A549 (cell line): Measurements from ENCODE around the gene KRTAP12-1. TPM values are rescaled to one million over a fixed set of nuclear protein-coding genes. Genes with fewer than 3 reads are reported as not detected.

Source experiments
- ATAC-seq, 2 experiments: fragments of 200-7000 bp in 1 of 2; fragments of >200 bp in 1 of 2; cut with Nextera tagmentation in 1 of 2; cut with Tn5 transposase in 1 of 2; 3 replicates each; pipeline versions ENCODE4 v1.8.0 to v1.9.1; 2018 to 2020; ENCODE audit warnings: mild to moderate bottlenecking in 1 of 2, moderate library complexity in 1 of 2
- CTCF ChIA-PET: fragments of 300-600 bp; sonication (Branson Sonifier 250); formaldehyde crosslinking; extraction: SDS; loops from one replicate; lab custom pipeline; 2021; ENCODE audit warnings: antibody characterized with exemption, inconsistent platforms; lab: Yijun Ruan, JAX
- POLR2A ChIA-PET: fragments of 350-600 bp; formaldehyde crosslinking; extraction: SDS; loops from one replicate; lab custom pipeline; 2021; ENCODE audit warnings: antibody characterized with exemption, inconsistent platforms; lab: Yijun Ruan, JAX
- DNase-seq, 2 experiments: peaks; one replicate each; pipeline versions ENCODE4 v3.0.0 to v3.0.0-alpha.2; 2011 to 2016; ENCODE audit warnings: low read depth in 1 of 2, low spot score in 1 of 2
- FAIRE-seq: peaks from 2 replicates; lab custom pipeline; 2011; peaks lifted over from hg19 to GRCh38; lab: Jason Lieb, UNC
- H3K27ac ChIP-seq, 2 experiments: fragments of >200 bp; sonication (Bioruptor Twin); formaldehyde crosslinking; 3 replicates each; pipeline ENCODE4 v1.5.1; 2016 to 2017
- H3K4me1 ChIP-seq: fragments of >200 bp; sonication (Bioruptor Twin); formaldehyde crosslinking; 3 replicates; pipeline ENCODE4 v1.6.1; 2016
- H3K4me2 ChIP-seq: fragments of >200 bp; sonication (Bioruptor Twin); formaldehyde crosslinking; 3 replicates; pipeline ENCODE4 v1.6.1; 2016
- H3K4me3 ChIP-seq: fragments of >200 bp; sonication (Bioruptor Twin); formaldehyde crosslinking; 3 replicates; pipeline ENCODE4 v1.5.1; 2016
- H3K9me3 ChIP-seq: fragments of >200 bp; sonication (Bioruptor Twin); formaldehyde crosslinking; 3 replicates; pipeline ENCODE4 v1.6.1; 2016
- CBX8 ChIP-seq: fragments of 200-600 bp; sonication (generic); IDR thresholded peaks from 2 replicates; pipeline ENCODE4 v1.6.1; 2016
- CEBPB ChIP-seq, 2 experiments: fragments of >200 bp in 1 of 2; sonication (Bioruptor Twin) in 1 of 2; formaldehyde crosslinking in 1 of 2; IDR thresholded peaks; 2 replicates each; pipeline ENCODE4 v1.6.1; 2012 to 2016
- CHD2 ChIP-seq: fragments of 150-350 bp; IDR thresholded peaks from 2 replicates; pipeline ENCODE4 v1.6.1; 2014; ENCODE audit warnings: low read length; ENCODE audit not compliant: partially characterized antibody
- EHF ChIP-seq: fragments of 250-450 bp; sonication (Bioruptor Pico); IDR thresholded peaks from 2 replicates; pipeline ENCODE4 v1.5.0; 2020; ENCODE audit warnings: mild to moderate bottlenecking
- EHMT2 ChIP-seq: fragments of 200-600 bp; sonication (generic); IDR thresholded peaks from 2 replicates; pipeline ENCODE4 v1.6.1; 2016; ENCODE audit warnings: antibody characterized with exemption, low read depth, mild to moderate bottlenecking, moderate library complexity
- ESRRA ChIP-seq: fragments of 150-350 bp; IDR thresholded peaks from 2 replicates; pipeline ENCODE4 v1.6.1; 2014; ENCODE audit warnings: mild to moderate bottlenecking, low read length, borderline replicate concordance
- GATA3 ChIP-seq: IDR thresholded peaks from 2 replicates; pipeline ENCODE4 v1.6.1; 2012; ENCODE audit warnings: borderline replicate concordance
- HDAC2 ChIP-seq: fragments of 200-600 bp; sonication (generic); IDR thresholded peaks from 2 replicates; pipeline ENCODE4 v1.6.1; 2016
- HOXB13 ChIP-seq: fragments of 250-450 bp; sonication (Bioruptor Pico); IDR thresholded peaks from 2 replicates; pipeline ENCODE4 v1.5.0; 2020; ENCODE audit warnings: low read depth, mild to moderate bottlenecking, moderate library complexity
- JUN ChIP-seq, 2 experiments: fragments of >200 bp; sonication (Bioruptor Twin); formaldehyde crosslinking; IDR thresholded peaks; 2 replicates in 1 of 2; 3 replicates in 1 of 2; pipeline ENCODE4 v1.6.1; 2016 to 2017
- JUNB ChIP-seq: fragments of >200 bp; sonication (Bioruptor Twin); formaldehyde crosslinking; IDR thresholded peaks from 2 replicates; pipeline ENCODE4 v1.6.1; 2016
- KDM5A ChIP-seq: fragments of 200-600 bp; sonication (generic); IDR thresholded peaks from 2 replicates; pipeline ENCODE4 v1.6.1; 2016; ENCODE audit warnings: antibody characterized with exemption, mild to moderate bottlenecking
- MAFK ChIP-seq: fragments of 450-650 bp; IDR thresholded peaks from 2 replicates; pipeline ENCODE4 v1.6.1; 2014; ENCODE audit not compliant: partially characterized antibody
- MYC ChIP-seq: IDR thresholded peaks from 2 replicates; pipeline ENCODE4 v1.6.1; 2012; ENCODE audit warnings: mild to moderate bottlenecking, inconsistent platforms, low read length, improper control_type of control experiment, borderline replicate concordance
- NFE2L2 ChIP-seq: fragments of 150-350 bp; conservative IDR thresholded peaks from 2 replicates; pipeline ENCODE4 v1.6.1; 2014; ENCODE audit warnings: low read length
- NR3C1 ChIP-seq: fragments of >200 bp; sonication (Bioruptor Twin); formaldehyde crosslinking; IDR thresholded peaks from 3 replicates; pipeline ENCODE4 v1.6.1; 2017
- PBX3 ChIP-seq: IDR thresholded peaks from 2 replicates; pipeline ENCODE4 v1.6.1; 2012
- PHF8 ChIP-seq: fragments of 200-600 bp; sonication (generic); IDR thresholded peaks from 2 replicates; pipeline ENCODE4 v1.6.1; 2016; ENCODE audit warnings: low read depth, mild to moderate bottlenecking, antibody characterized with exemption, moderate library complexity, borderline replicate concordance
- POLR2A ChIP-seq: IDR thresholded peaks from 2 replicates; pipeline ENCODE4 v1.6.1; 2012; ENCODE audit warnings: mild to moderate bottlenecking, low read length
- POLR2AphosphoS2 ChIP-seq: conservative IDR thresholded peaks from 2 replicates; pipeline ENCODE4 v1.6.1; 2012; ENCODE audit warnings: low read length, improper control_type of control experiment, inconsistent platforms
- RFX5 ChIP-seq: fragments of 450-650 bp; IDR thresholded peaks from 2 replicates; pipeline ENCODE4 v1.7.1; 2014; ENCODE audit warnings: antibody characterized with exemption, mild to moderate bottlenecking, moderate library complexity
- ZC3H11A ChIP-seq: fragments of 450-650 bp; IDR thresholded peaks from 2 replicates; pipeline ENCODE4 v1.6.1; 2014; ENCODE audit warnings: antibody characterized with exemption, mild to moderate bottlenecking
- ZFP36 ChIP-seq: fragments of 450-650 bp; IDR thresholded peaks from 2 replicates; pipeline ENCODE4 v1.6.1; 2014; ENCODE audit warnings: borderline replicate concordance; ENCODE audit not compliant: partially characterized antibody
- ZSCAN20 ChIP-seq: fragments of 250-450 bp; sonication (Bioruptor Pico); IDR thresholded peaks from 2 replicates; pipeline ENCODE4 v1.8.0; 2022; ENCODE audit warnings: mild to moderate bottlenecking, moderate library complexity
- WGBS: methylation state at CpG from one replicate; pipeline ENCODE4 v1.1.6; 2017; ENCODE audit errors: missing lambda C conversion rate; 5-methylcytosine and 5-hydroxymethylcytosine counted together
- polyA plus RNA-seq, 4 experiments: library from polyadenylated mRNA; depleted of rRNA in 3 of 4; stranded (reverse); fragments of >200 nt; fragmentation: RNase III in 1 of 4; extraction: RNeasy Plus Mini Kit Qiagen cat#74134 plus additional on column Dnase treatment in 1 of 4; gene quantifications; 2 replicates in 3 of 4; 3 replicates in 1 of 4; pipeline ENCODE4 v1.2.3, GENCODE V29; 2011 to 2017
- TF ChIP-seq, protein P1 (sequence below): fragments of >200 bp; sonication (Bioruptor Twin); formaldehyde crosslinking; IDR thresholded peaks from 2 replicates; pipeline ENCODE4 v1.6.1; 2016
- TF ChIP-seq, protein P2 (sequence below): fragments of 250-450 bp; sonication (Bioruptor Pico); IDR thresholded peaks from 2 replicates; pipeline ENCODE4 v1.5.0; 2020; ENCODE audit warnings: low read depth, mild to moderate bottlenecking, moderate library complexity
- TF ChIP-seq, protein P3 (sequence below): fragments of 450-650 bp; IDR thresholded peaks from 2 replicates; pipeline ENCODE4 v1.6.1; 2014; ENCODE audit warnings: antibody characterized with exemption
- TF ChIP-seq, protein P4 (sequence below): fragments of 200-600 bp; sonication (generic); IDR thresholded peaks from 2 replicates; pipeline ENCODE4 v1.6.1; 2016; ENCODE audit warnings: antibody characterized with exemption, mild to moderate bottlenecking, moderate library complexity

The KRTAP12-1 gene
- polyA plus RNA-seq, 2 of the 4 experiments (the other 2 are of a cell fraction), result not detected

DNA sequence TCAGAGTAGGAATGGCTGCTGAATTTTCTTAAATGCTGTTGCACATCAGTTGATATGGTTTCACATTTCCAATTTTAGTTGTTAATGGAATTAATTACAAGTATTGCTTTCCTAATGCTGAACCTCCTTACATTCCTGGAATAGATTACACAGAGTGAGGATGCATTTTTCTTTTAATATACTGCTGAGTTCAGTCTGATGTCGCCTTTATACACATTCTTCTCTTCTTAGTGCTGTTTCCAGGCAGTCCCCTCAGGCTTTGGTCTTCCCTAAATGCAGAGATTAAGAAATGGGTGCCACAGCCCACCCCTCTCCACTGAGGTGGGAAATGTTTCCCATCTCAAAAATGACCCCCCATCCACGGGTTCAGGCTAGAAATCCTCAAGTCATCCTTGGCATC is 36.1 kb upstream of the KRTAP12-1 start:
- no peak overlapping the region for H3K4me3 ChIP-seq
- H3K27ac ChIP-seq, result no peak overlapping the region
- no peak overlapping the region for H3K4me2 ChIP-seq
- no peaks in the 10 kb centered on the region for H3K4me1 ChIP-seq
- 3% methylated on average over 2 of the region's 2 CpGs for WGBS
- no peak for TF ChIP-seq CEBPB (IDR thresholded peaks at IDR 0.05)
- TF ChIP-seq ZFP36, result no peak
- TF ChIP-seq, protein P1, sequence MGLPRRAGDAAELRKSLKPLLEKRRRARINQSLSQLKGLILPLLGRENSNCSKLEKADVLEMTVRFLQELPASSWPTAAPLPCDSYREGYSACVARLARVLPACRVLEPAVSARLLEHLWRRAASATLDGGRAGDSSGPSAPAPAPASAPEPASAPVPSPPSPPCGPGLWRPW, result no peak
- TF ChIP-seq MYC, result no peak
- no peak for TF ChIP-seq MAFK
- no peak for TF ChIP-seq POLR2A
- TF ChIP-seq, protein P2, sequence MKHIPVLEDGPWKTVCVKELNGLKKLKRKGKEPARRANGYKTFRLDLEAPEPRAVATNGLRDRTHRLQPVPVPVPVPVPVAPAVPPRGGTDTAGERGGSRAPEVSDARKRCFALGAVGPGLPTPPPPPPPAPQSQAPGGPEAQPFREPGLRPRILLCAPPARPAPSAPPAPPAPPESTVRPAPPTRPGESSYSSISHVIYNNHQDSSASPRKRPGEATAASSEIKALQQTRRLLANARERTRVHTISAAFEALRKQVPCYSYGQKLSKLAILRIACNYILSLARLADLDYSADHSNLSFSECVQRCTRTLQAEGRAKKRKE, result no peak
- no peak for TF ChIP-seq HOXB13 (CRISPR knock-in tag)
- no peak for TF ChIP-seq NFE2L2
- TF ChIP-seq JUN (IDR thresholded peaks at IDR 0.05), result no peak
- no peak for TF ChIP-seq PBX3
- FAIRE-seq (no peak), DNase-seq (no peak), ATAC-seq (no peak)
- ChIA-PET CTCF (no interaction called here), POLR2A (no interaction called here)
- no peaks in the 10 kb centered on the region for H3K9me3 ChIP-seq

DNA sequence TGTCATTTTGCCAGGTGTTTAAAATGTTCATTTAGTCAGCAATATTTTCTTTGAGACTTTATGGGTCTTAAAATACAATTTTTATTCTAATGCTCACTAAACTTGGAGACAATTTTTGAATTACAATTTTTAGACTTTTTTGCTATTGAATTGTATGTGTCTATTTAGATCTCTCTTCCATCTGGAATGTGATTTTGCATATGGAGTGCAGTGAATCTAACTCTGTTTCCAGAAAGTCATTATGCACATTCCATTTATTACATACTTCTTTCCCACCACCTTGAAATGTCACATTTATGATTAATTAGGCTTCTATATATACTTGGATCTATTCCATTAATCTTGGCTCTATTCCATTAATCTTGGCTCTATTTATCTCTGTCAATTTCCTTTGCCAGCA is 35.0 kb upstream of the KRTAP12-1 start:
- POLR2A ChIA-PET, result no interaction called here
- no peaks in the 10 kb centered on the region for H3K4me1 ChIP-seq
- CTCF ChIA-PET, result no interaction called here
- TF ChIP-seq EHMT2, result no peak
- TF ChIP-seq KDM5A, result no peak
- no peak for TF ChIP-seq ZC3H11A
- TF ChIP-seq GATA3, result no peak
- no peak for TF ChIP-seq JUNB
- TF ChIP-seq RFX5, result no peak
- no peak for DNase-seq
- H3K9me3 ChIP-seq, result no peaks in the 10 kb centered on the region
- H3K4me3 ChIP-seq, result no peak overlapping the region
- ATAC-seq, result no peak
- no peak overlapping the region for H3K4me2 ChIP-seq
- FAIRE-seq, result no peak
- H3K27ac ChIP-seq, result no peak overlapping the region

GRCh38 chr21:44714905-44715304 is 32.9 kb upstream of the KRTAP12-1 start:
- Histone ChIP-seq H3K4me1 (peaks cover under 1% of the 10 kb centered on the region; the same call in 2 of the 3 replicates), H3K4me3 (no peak overlapping the region), H3K9me3 (no peaks in the 10 kb centered on the region), H3K27ac (no peak overlapping the region), H3K4me2 (no peak overlapping the region)
- TF ChIP-seq CHD2 (no peak), POLR2AphosphoS2 (no peak), ZFP36 (no peak), MAFK (no peak), ESRRA (no peak), EHF (CRISPR knock-in tag) (no peak), ZSCAN20 (no peak), CBX8 (no peak), HOXB13 (CRISPR knock-in tag) (no peak), PHF8 (no peak), CEBPB (IDR thresholded peaks at IDR 0.05) (no peak), NR3C1 (no peak), HDAC2 (no peak)
- TF ChIP-seq, protein P3, sequence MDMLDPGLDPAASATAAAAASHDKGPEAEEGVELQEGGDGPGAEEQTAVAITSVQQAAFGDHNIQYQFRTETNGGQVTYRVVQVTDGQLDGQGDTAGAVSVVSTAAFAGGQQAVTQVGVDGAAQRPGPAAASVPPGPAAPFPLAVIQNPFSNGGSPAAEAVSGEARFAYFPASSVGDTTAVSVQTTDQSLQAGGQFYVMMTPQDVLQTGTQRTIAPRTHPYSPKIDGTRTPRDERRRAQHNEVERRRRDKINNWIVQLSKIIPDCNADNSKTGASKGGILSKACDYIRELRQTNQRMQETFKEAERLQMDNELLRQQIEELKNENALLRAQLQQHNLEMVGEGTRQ, result no peak
- TF ChIP-seq, protein P4, sequence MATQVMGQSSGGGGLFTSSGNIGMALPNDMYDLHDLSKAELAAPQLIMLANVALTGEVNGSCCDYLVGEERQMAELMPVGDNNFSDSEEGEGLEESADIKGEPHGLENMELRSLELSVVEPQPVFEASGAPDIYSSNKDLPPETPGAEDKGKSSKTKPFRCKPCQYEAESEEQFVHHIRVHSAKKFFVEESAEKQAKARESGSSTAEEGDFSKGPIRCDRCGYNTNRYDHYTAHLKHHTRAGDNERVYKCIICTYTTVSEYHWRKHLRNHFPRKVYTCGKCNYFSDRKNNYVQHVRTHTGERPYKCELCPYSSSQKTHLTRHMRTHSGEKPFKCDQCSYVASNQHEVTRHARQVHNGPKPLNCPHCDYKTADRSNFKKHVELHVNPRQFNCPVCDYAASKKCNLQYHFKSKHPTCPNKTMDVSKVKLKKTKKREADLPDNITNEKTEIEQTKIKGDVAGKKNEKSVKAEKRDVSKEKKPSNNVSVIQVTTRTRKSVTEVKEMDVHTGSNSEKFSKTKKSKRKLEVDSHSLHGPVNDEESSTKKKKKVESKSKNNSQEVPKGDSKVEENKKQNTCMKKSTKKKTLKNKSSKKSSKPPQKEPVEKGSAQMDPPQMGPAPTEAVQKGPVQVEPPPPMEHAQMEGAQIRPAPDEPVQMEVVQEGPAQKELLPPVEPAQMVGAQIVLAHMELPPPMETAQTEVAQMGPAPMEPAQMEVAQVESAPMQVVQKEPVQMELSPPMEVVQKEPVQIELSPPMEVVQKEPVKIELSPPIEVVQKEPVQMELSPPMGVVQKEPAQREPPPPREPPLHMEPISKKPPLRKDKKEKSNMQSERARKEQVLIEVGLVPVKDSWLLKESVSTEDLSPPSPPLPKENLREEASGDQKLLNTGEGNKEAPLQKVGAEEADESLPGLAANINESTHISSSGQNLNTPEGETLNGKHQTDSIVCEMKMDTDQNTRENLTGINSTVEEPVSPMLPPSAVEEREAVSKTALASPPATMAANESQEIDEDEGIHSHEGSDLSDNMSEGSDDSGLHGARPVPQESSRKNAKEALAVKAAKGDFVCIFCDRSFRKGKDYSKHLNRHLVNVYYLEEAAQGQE, result no peak
- no peak for ATAC-seq
- WGBS, result 24% methylated on average over 8 of the region's 8 CpGs
- POLR2A ChIA-PET, result no interaction called here
- DNase-seq, result no peak
- CTCF ChIA-PET, result no interaction called here
- FAIRE-seq, result no peak
